GM21381 (cell line): ENCODE data around the gene DOC2A.
"Not testable (repeated sequence)": the region's sequence is repeated elsewhere in the genome, so short reads cannot be mapped to it uniquely, and the experiment has no call there.

Experiments used
- ATAC-seq: cut with Tn5 transposase; IDR thresholded peaks from one replicate; pipeline ENCODE4 v1.9.1; 2021; ENCODE audit warnings: mild to moderate bottlenecking, moderate library complexity; ENCODE audit not compliant: unreplicated experiment

The DOC2A gene

GRCh38 chr16:30010844-30011713 lies at the start of gene DOC2A:
Gene DOC2A (minus strand): TSS chr16:30011027. CDS start chr16:30010222, 805 bp downstream.
- ATAC-seq, result no peak

GRCh38 chr16:30060346-30060745 lies 49.5 kb upstream of the DOC2A start:
- ATAC-seq, result no peak

GRCh38 chr16:30054959-30055553 lies 44.2 kb upstream of the DOC2A start:
- no peak for ATAC-seq

GRCh38 chr16:30054451-30054850 lies 43.6 kb upstream of the DOC2A start:
- ATAC-seq, result no peak

GRCh38 chr16:30053376-30054015 lies 42.7 kb upstream of the DOC2A start:
- ATAC-seq, result no peak

- peak; percentile 83 for ATAC-seq
Measured at GRCh38 chr16:30052671-30053372, 42.0 kb upstream of the DOC2A start.

- no peak for ATAC-seq
Measured at GRCh38 chr16:30051518-30051917, 40.7 kb upstream of the DOC2A start.

- no peak for ATAC-seq
Measured at GRCh38 chr16:30049871-30050270, 39.0 kb upstream of the DOC2A start.

GRCh38 chr16:30046588-30046987 lies 35.8 kb upstream of the DOC2A start:
- ATAC-seq, result no peak

- ATAC-seq, result no peak
Measured at GRCh38 chr16:30046178-30046577, 35.4 kb upstream of the DOC2A start.

- ATAC-seq, result no peak
Measured at GRCh38 chr16:30041841-30042240, 31.0 kb upstream of the DOC2A start.

GRCh38 chr16:30040690-30041089 lies 29.9 kb upstream of the DOC2A start:
- not testable (repeated sequence) for ATAC-seq

GRCh38 chr16:30040221-30040620 lies 29.4 kb upstream of the DOC2A start:
- ATAC-seq, result no peak

GRCh38 chr16:30033270-30033669 lies 22.4 kb upstream of the DOC2A start:
- ATAC-seq, result no peak

GRCh38 chr16:30032083-30032819 lies 21.4 kb upstream of the DOC2A start:
- ATAC-seq, result no peak

- no peak for ATAC-seq
Measured at GRCh38 chr16:30031477-30031918, 20.7 kb upstream of the DOC2A start.

GRCh38 chr16:30030841-30031413 lies 20.1 kb upstream of the DOC2A start, which contains the start of gene TLCD3B:
Gene TLCD3B (minus strand): TSS chr16:30031271. CDS start chr16:30030527, 744 bp downstream.
- no peak for ATAC-seq

- ATAC-seq, result no peak
Measured at GRCh38 chr16:30030011-30030685, 19.3 kb upstream of the DOC2A start.

- ATAC-seq, result no peak
Measured at GRCh38 chr16:30028438-30029076, 17.7 kb upstream of the DOC2A start.
